SK-N-DZ (cell line): ENCODE results near the gene DRAM2.
"Not testable (repeated sequence)": the region's sequence is repeated elsewhere in the genome, so short reads cannot be mapped to it uniquely, and the experiment has no call there.

ENCODE experiments used
- DNase-seq: peaks from one replicate; pipeline ENCODE4 v3.0.0-alpha.2; 2015; ENCODE audit warnings: low spot score
- small RNA-seq, 2 experiments: library from RNA; depleted of rRNA; stranded (forward); fragments of <200 nt; gene quantifications; one replicate each; pipeline ENCODE3, GENCODE V24; 2014

Gene DRAM2

GRCh38 chr1:111082421-111083203 is 57.3 kb downstream of the DRAM2 start:
- no peak for DNase-seq

- not testable (repeated sequence) for DNase-seq
Observed at GRCh38 chr1:111079329-111079728, 60.6 kb downstream of the DRAM2 start.

GRCh38 chr1:111077312-111077711 is 62.6 kb downstream of the DRAM2 start:
- not testable (repeated sequence) for DNase-seq

Small RNA genes lying within 50 kb of the gene (small RNA-seq; reads per million reads assigned to genes)
- gene AL355816.1: 0 reads per million in 2 experiments
